ENCODE measurements around the gene MBD6. TPM values are rescaled to one million over a fixed set of nuclear protein-coding genes. Genes with fewer than 3 reads are reported as not detected.

MBD6 gene
- total and polyA plus RNA-seq, 2 of the 13 experiments (the other 11 are each of a cell fraction or from before 2014, with no cell fraction given): 4.1 to 5.9 TPM

- peak; percentile 65; the same call in 1 of the 2 replicates for TF ChIP-seq TMF1 (CRISPR knock-in tag; IDR thresholded peaks at IDR 0.05; ENCODE audit: low read depth)
- TF ChIP-seq ZNF121 (CRISPR knock-in tag; IDR thresholded peaks at IDR 0.05): 0 out of 2 replicates have a peak, but pooled peaks have one; percentile 31
- no peak for TF ChIP-seq ZNF766 (CRISPR knock-in tag; IDR thresholded peaks at IDR 0.05; ENCODE audit: borderline replicate concordance)
- 0 out of 2 replicates have a peak, but pooled peaks have one; percentile 59 for TF ChIP-seq MIER3 (CRISPR knock-in tag; IDR thresholded peaks at IDR 0.05; ENCODE audit: borderline replicate concordance)
- no peak for TF ChIP-seq SRSF9 (IDR thresholded peaks at IDR 0.05; ENCODE audit: borderline replicate concordance, insufficient read depth, low read depth, low read length, poor library complexity, severe bottlenecking)
- TF ChIP-seq AGO2 (optimal IDR thresholded peaks at IDR 0.05; ENCODE audit: low read depth, low read length): peak; percentile 32
- TF ChIP-seq ZNF577 (CRISPR knock-in tag; IDR thresholded peaks at IDR 0.05; ENCODE audit: borderline replicate concordance, low read depth): no peak
- peak; percentile 74; the same call in 1 of the 2 replicates for TF ChIP-seq YEATS4 (CRISPR knock-in tag; IDR thresholded peaks at IDR 0.05; ENCODE audit: borderline replicate concordance)
- TF ChIP-seq ZNF839 (CRISPR knock-in tag; IDR thresholded peaks at IDR 0.05; ENCODE audit: borderline replicate concordance): no peak
- TF ChIP-seq ZNF7 (CRISPR knock-in tag; IDR thresholded peaks at IDR 0.05): no peak
- TF ChIP-seq CHD4 (IDR thresholded peaks at IDR 0.05; ENCODE audit: borderline replicate concordance, low read length): no peak; the same call in 1 of the 2 replicates
- no peak for TF ChIP-seq MATR3 (CRISPR knock-in tag; IDR thresholded peaks at IDR 0.05)
- 0 out of 2 replicates have a peak, but pooled peaks have one; percentile 66 for TF ChIP-seq IRF1 (CRISPR knock-in tag; IDR thresholded peaks at IDR 0.05; ENCODE audit: low read depth)
- no peak for TF ChIP-seq RNF2 (conservative IDR thresholded peaks at IDR 0.05; ENCODE audit: low read depth)
- no peak for TF ChIP-seq TEAD2 (CRISPR knock-in tag; IDR thresholded peaks at IDR 0.05)
- TF ChIP-seq ZNF670 (CRISPR knock-in tag; IDR thresholded peaks at IDR 0.05; ENCODE audit: borderline replicate concordance): no peak
- TF ChIP-seq SNAPC2 (CRISPR knock-in tag; IDR thresholded peaks at IDR 0.05): no peak
- no peak; the same call in 1 of the 2 replicates for TF ChIP-seq ZNF205 (CRISPR knock-in tag; IDR thresholded peaks at IDR 0.05)
- TF ChIP-seq HOXA9 (CRISPR knock-in tag; IDR thresholded peaks at IDR 0.05; ENCODE audit: borderline replicate concordance): no peak
- TF ChIP-seq BCLAF1 (IDR thresholded peaks at IDR 0.05): no peak
- TF ChIP-seq LRRFIP1 (CRISPR knock-in tag; conservative IDR thresholded peaks at IDR 0.05): no peak
- TF ChIP-seq ZNF263 (CRISPR knock-in tag; IDR thresholded peaks at IDR 0.05): 0 out of 2 replicates have a peak, but pooled peaks have one; percentile 6
- TF ChIP-seq FOXM1 (CRISPR knock-in tag; IDR thresholded peaks at IDR 0.05): no peak
- no peak for TF ChIP-seq CBX1 (IDR thresholded peaks at IDR 0.05; ENCODE audit: low read depth)
Measured at GRCh38 chr12:57522011-57522886, at the start of gene MBD6 (continued).

Data from HepG2 (cell line).